GM12878 (cell line): ENCODE measurements around the gene GRAMD1B. TPM values are rescaled to one million over a fixed set of nuclear protein-coding genes. Genes with fewer than 3 reads are reported as not detected.
A peak's percentile ranks its signal among the peaks of the same experiment; 100 is the strongest.

ENCODE experiments used
- ATAC-seq: fragments of 200-7000 bp; cut with Tn5 transposase; 3 replicates; pipeline ENCODE4 v1.9.1; 2020; ENCODE audit warnings: mild to moderate bottlenecking, moderate library complexity
- BruUV-seq: library from RNA; stranded (reverse); fragments of 400-500 nt; replicated peaks from 2 replicates; lab custom pipeline; 2021; lab: Mats Ljungman, UMichigan
- CTCF ChIA-PET: fragments of 300-600 bp; sonication (Branson Sonifier 250); formaldehyde crosslinking; extraction: SDS; loops from one replicate; lab custom pipeline; 2021; ENCODE audit warnings: inconsistent platforms; lab: Yijun Ruan, JAX
- POLR2A ChIA-PET: fragments of 350-600 bp; formaldehyde crosslinking; extraction: SDS; loops from one replicate; lab custom pipeline; 2021; ENCODE audit warnings: inconsistent platforms; lab: Charles Lee
- RAD21 ChIA-PET: fragments of 300-600 bp; sonication (Branson Sonifier 250); formaldehyde crosslinking; loops from one replicate; lab custom pipeline; 2023; ENCODE audit warnings: antibody characterized with exemption; ENCODE audit not compliant: unreplicated experiment; lab: Charles Lee
- SMC1A ChIA-PET: fragments of 300-600 bp; sonication (Branson Sonifier 250); formaldehyde crosslinking; loops from one replicate; lab custom pipeline; 2023; ENCODE audit not compliant: unreplicated experiment, uncharacterized antibody; lab: Charles Lee
- DNase-seq: peaks from one replicate; pipeline ENCODE4 v3.0.0-alpha.2; 2011; ENCODE audit warnings: low read depth, low spot score
- FAIRE-seq: peaks from 3 replicates; lab custom pipeline; 2011; peaks lifted over from hg19 to GRCh38; lab: Jason Lieb, UNC
- H2AFZ ChIP-seq: 2 replicates; pipeline ENCODE4 v1.6.0; 2011; ENCODE audit warnings: low read depth, low read length, control low read depth; ENCODE audit not compliant: control insufficient read depth
- H3K27ac ChIP-seq: 2 replicates; pipeline ENCODE4 v1.5.1; 2011; ENCODE audit warnings: control low read depth; ENCODE audit not compliant: control insufficient read depth, insufficient read depth
- H3K27me3 ChIP-seq, 2 experiments: replicated peaks in 1 of 2; 2 replicates each; pipeline versions ENCODE4 v1.6.0 to v1.6.1; 2011; ENCODE audit warnings: low read length in 1 of 2; ENCODE audit not compliant: control insufficient read depth in 2 of 2, insufficient read depth in 2 of 2
- H3K36me3 ChIP-seq, 2 experiments: 2 replicates each; pipeline ENCODE4 v1.5.1; 2011; ENCODE audit warnings: low read length in 1 of 2; ENCODE audit not compliant: control insufficient read depth in 2 of 2, insufficient read depth in 2 of 2
- H3K4me1 ChIP-seq: 2 replicates; pipeline ENCODE4 v1.6.1; 2011; ENCODE audit warnings: mild to moderate bottlenecking, low read length, moderate library complexity, mixed read lengths; ENCODE audit not compliant: control insufficient read depth, insufficient read depth
- H3K4me2 ChIP-seq: 2 replicates; pipeline ENCODE4 v1.6.0; 2011; ENCODE audit warnings: control low read depth; ENCODE audit not compliant: control insufficient read depth, insufficient read depth
- H3K4me3 ChIP-seq: fragments of 200-600 bp; sonication (generic); 2 replicates; pipeline ENCODE4 v1.5.1; 2016
- H3K79me2 ChIP-seq: 2 replicates; pipeline ENCODE4 v1.6.0; 2011; ENCODE audit warnings: low read length; ENCODE audit not compliant: control insufficient read depth, insufficient read depth
- H3K9ac ChIP-seq: 2 replicates; pipeline ENCODE4 v1.8.0; 2011; ENCODE audit warnings: low read length, control low read depth, mixed read lengths; ENCODE audit not compliant: control insufficient read depth, insufficient read depth
- H3K9me3 ChIP-seq: replicated peaks from 3 replicates; pipeline ENCODE4 v1.5.1; 2011; ENCODE audit warnings: mild to moderate bottlenecking, low read length; ENCODE audit not compliant: control insufficient read depth, insufficient read depth
- H4K20me1 ChIP-seq: 2 replicates; pipeline ENCODE4 v1.6.0; 2011; ENCODE audit not compliant: control insufficient read depth, insufficient read depth
- BACH1 ChIP-seq: fragments of 450-650 bp; IDR thresholded peaks from 2 replicates; pipeline ENCODE4 v1.6.1; 2017; ENCODE audit warnings: mild to moderate bottlenecking, borderline replicate concordance
- BHLHE40 ChIP-seq, 2 experiments: fragments of 450-650 bp in 1 of 2; IDR thresholded peaks; 2 replicates each; pipeline ENCODE4 v1.6.1; 2011 to 2017; ENCODE audit warnings: low read depth in 2 of 2, borderline replicate concordance in 1 of 2, improper control_type of control experiment in 1 of 2, low read length in 1 of 2, mild to moderate bottlenecking in 1 of 2
- E2F4 ChIP-seq: IDR thresholded peaks from 2 replicates; pipeline ENCODE4 v1.6.1; 2012; ENCODE audit warnings: low read depth, low read length, improper control_type of control experiment
- EGR1 ChIP-seq, 2 experiments: IDR thresholded peaks; 1 replicate in 1 of 2; 2 replicates in 1 of 2; pipeline ENCODE4 v1.6.1; 2011 to 2012; ENCODE audit warnings: low read depth in 2 of 2, low read length in 2 of 2, borderline replicate concordance in 1 of 2, mild to moderate bottlenecking in 1 of 2, moderate library complexity in 1 of 2
- ETV6 ChIP-seq, 2 experiments: fragments of 450-650 bp in 1 of 2; IDR thresholded peaks in 1 of 2; conservative IDR thresholded peaks in 1 of 2; 2 replicates each; pipeline ENCODE4 v1.6.1; 2014; ENCODE audit warnings: antibody characterized with exemption in 1 of 2, borderline replicate concordance in 1 of 2, low read depth in 1 of 2, mild to moderate bottlenecking in 1 of 2, moderate library complexity in 1 of 2
- HSF1 ChIP-seq: fragments of 150-350 bp; IDR thresholded peaks from 2 replicates; pipeline ENCODE4 v1.6.1; 2014; ENCODE audit warnings: mild to moderate bottlenecking, low read depth, low read length
- IKZF1 ChIP-seq: fragments of 450-650 bp; conservative IDR thresholded peaks from 2 replicates; pipeline ENCODE4 v1.6.1; 2017; ENCODE audit warnings: antibody characterized with exemption, mild to moderate bottlenecking
- NBN ChIP-seq: fragments of 450-650 bp; IDR thresholded peaks from 2 replicates; pipeline ENCODE4 v1.6.1; 2016
- PAX8 ChIP-seq: fragments of 450-650 bp; IDR thresholded peaks from 2 replicates; pipeline ENCODE4 v1.6.1; 2017; ENCODE audit warnings: mild to moderate bottlenecking, moderate library complexity
- RUNX3 ChIP-seq: IDR thresholded peaks from 2 replicates; pipeline ENCODE4 v1.6.1; 2012; ENCODE audit warnings: low read length, inconsistent platforms
- SMC3 ChIP-seq: IDR thresholded peaks from 2 replicates; pipeline ENCODE4 v1.6.1; 2011; ENCODE audit warnings: low read length, improper control_type of control experiment, borderline replicate concordance
- USF2 ChIP-seq: IDR thresholded peaks from 2 replicates; pipeline ENCODE4 v1.6.1; 2011; ENCODE audit warnings: low read depth, low read length, improper control_type of control experiment, borderline replicate concordance
- ZNF24 ChIP-seq: fragments of 450-650 bp; IDR thresholded peaks from 2 replicates; pipeline ENCODE4 v1.6.1; 2017; ENCODE audit warnings: antibody characterized with exemption, mild to moderate bottlenecking
- WGBS: methylation state at CpG from one replicate; pipeline ENCODE4 v1.1.6; 2016; ENCODE audit warnings: low lambda C conversion rate; ENCODE audit not compliant: insufficient replicate concordance, insufficient coverage; ENCODE audit errors: missing lambda C conversion rate; 5-methylcytosine and 5-hydroxymethylcytosine counted together
- in situ Hi-C: fragments of 300-500 bp; cut with MboI; formaldehyde crosslinking; loops from 9 replicates; pipeline ENCODE4 v1.14.3; 2018; ENCODE audit warnings: mixed read lengths
- intact Hi-C: fragments of 100-400 bp; cut with micrococcal nuclease; formaldehyde crosslinking; loops from one replicate; pipeline ENCODE4 v1.14.2; 2022; ENCODE audit not compliant: unreplicated experiment
- polyA plus RNA-seq, 11 experiments: library from polyadenylated mRNA; depleted of rRNA in 4 of 11; unstranded in 6 of 11; stranded (reverse) in 5 of 11; fragments of >200 nt; fragmentation: Nextera tagmentation in 4 of 11; fragmentation: Illumina TruSeq in 1 of 11; extraction: Ambion mirVana in 4 of 11; extraction: Trizol in 1 of 11; gene quantifications; 1 replicate in 1 of 11; 2 replicates in 10 of 11; pipeline versions ENCODE4 v1.2.1 to v1.2.3, GENCODE V29; 2011 to 2016; ENCODE audit warnings: inconsistent platforms in 2 of 11, missing spikeins in 2 of 11, low read depth in 1 of 11
- total RNA-seq, 4 experiments: library from RNA; depleted of rRNA in 3 of 4; stranded (reverse); fragments of >200 nt in 3 of 4; fragmentation: Illumina TruSeq in 1 of 4; extraction: Trizol in 1 of 4; gene quantifications; 2 replicates each; pipeline versions ENCODE4 v1.2.1 to v1.2.3, GENCODE V29; 2013 to 2021
- TF ChIP-seq, protein P1 (sequence below): fragments of 150-350 bp; IDR thresholded peaks from 2 replicates; pipeline ENCODE4 v1.6.1; 2016; ENCODE audit warnings: low read depth, low read length

GRAMD1B gene
- total and polyA plus RNA-seq, 10 of the 15 experiments (the other 5 are each of a cell fraction or from before 2014, with no cell fraction given) = 1.9 to 49.1 (median 26.9) TPM

DNA sequence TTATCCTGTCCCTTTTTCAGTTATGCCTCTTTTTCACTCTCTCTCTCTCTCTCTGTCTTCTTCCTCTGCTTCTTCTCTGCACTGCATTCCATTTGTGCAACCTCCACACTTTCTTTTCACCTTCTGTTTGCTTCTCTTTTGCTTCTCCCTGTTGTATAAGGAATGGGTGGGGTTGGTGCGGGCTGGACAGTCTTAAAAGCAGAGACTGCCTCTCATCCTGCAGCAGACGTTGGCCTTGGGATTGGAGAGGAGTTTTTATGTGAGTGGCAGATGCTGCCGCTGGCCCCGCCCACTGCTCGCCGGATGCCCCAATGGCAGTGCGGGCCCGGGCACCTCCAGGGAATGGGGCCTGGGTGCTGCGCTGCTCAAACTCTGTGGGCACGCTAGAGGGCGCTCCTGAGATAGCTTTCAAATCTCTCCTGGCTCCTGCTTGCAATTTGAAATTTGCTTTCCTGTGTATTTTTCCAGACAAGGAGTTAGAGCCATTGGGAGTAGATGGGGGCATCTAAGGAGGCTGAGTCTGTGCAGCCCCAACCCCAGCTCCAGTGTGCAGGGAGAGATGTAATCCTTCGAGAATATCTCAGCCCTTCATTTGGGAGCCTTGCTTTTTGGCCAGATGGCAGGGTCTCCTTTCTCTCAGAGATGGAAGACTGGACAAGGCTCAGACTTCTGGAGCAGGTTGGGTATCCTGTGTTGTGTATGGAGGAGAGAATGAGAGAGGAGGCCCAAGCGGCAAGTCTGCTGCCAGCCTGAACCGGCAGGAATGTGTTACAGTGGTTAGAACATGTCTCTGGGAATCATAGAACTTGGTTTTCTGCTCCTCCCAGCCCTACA lies 81.2 kb downstream of the GRAMD1B start:
- no peaks in the 10 kb centered on the region for H4K20me1 ChIP-seq
- H3K27ac ChIP-seq = no peak overlapping the region
- intact Hi-C loops (loop anchor here (1.0 kb wide), 2 partner anchors 44 to 66 kb away; no protein-coding TSS in a partner anchor), in situ Hi-C loops (no loop called here)
- no peak overlapping the region for H2AFZ ChIP-seq
- SMC1A ChIA-PET = interaction anchor here (0.7 to 2.1 kb wide), 6 partner anchors 9 to 102 kb away, joined by 3 to 13 read pairs (median 6); no protein-coding TSS in a partner anchor
- no peak overlapping the region for H3K9ac ChIP-seq
- H3K79me2 ChIP-seq = no peaks in the 10 kb centered on the region; the same call in 1 of the 2 replicates
- POLR2A ChIA-PET = no interaction called here
- RAD21 ChIA-PET = interaction anchor here (1.0 to 2.6 kb wide), 7 partner anchors 37 to 104 kb away, joined by 3 to 16 read pairs (median 5); no protein-coding TSS in a partner anchor
- 24% methylated on average over 14 of the region's 14 CpGs for WGBS
- H3K36me3 ChIP-seq = peaks cover 0 to 1% of the 10 kb centered on the region in 2 experiments; a peak in 1 of 4 replicates
- ATAC-seq = peak; percentile 99
- no peak overlapping the region for H3K4me3 ChIP-seq
- BruUV-seq = no TSS peak
- H3K9me3 ChIP-seq = no peaks in the 10 kb centered on the region
- H3K4me2 ChIP-seq = no peak overlapping the region
- FAIRE-seq = peak; percentile 81
- no peak for DNase-seq
- peaks cover 13% of the 10 kb centered on the region for H3K4me1 ChIP-seq
- no peaks in the 10 kb centered on the region for H3K27me3 ChIP-seq
- CTCF ChIA-PET = interaction anchor here (0.6 to 3.3 kb wide), 17 partner anchors 9 to 401 kb away, joined by 3 to 50 read pairs (median 4); no protein-coding TSS in a partner anchor
- TF ChIP-seq ZNF24 = no peak
- TF ChIP-seq PAX8 = no peak
- TF ChIP-seq HSF1 = no peak
- no peak for TF ChIP-seq ETV6 (conservative IDR thresholded peaks at IDR 0.05 in 1 of 2, IDR thresholded peaks at IDR 0.05 in 1 of 2; ENCODE audit: borderline replicate concordance in 1 of 2, low read depth in 1 of 2)
- no peak for TF ChIP-seq EGR1 (IDR thresholded peaks at IDR 0.05; ENCODE audit: borderline replicate concordance in 1 of 2, low read depth in 2 of 2, low read length in 2 of 2)
- TF ChIP-seq USF2 = no peak
- TF ChIP-seq BACH1 = no peak
- 0 out of 2 replicates have a peak, but pooled peaks have one; percentile 12 for TF ChIP-seq IKZF1
- TF ChIP-seq NBN = 0 out of 2 replicates have a peak, but pooled peaks have one; percentile 33
- peak; percentile 75; the same call in 1 of the 2 replicates for TF ChIP-seq SMC3
- TF ChIP-seq, protein P1, sequence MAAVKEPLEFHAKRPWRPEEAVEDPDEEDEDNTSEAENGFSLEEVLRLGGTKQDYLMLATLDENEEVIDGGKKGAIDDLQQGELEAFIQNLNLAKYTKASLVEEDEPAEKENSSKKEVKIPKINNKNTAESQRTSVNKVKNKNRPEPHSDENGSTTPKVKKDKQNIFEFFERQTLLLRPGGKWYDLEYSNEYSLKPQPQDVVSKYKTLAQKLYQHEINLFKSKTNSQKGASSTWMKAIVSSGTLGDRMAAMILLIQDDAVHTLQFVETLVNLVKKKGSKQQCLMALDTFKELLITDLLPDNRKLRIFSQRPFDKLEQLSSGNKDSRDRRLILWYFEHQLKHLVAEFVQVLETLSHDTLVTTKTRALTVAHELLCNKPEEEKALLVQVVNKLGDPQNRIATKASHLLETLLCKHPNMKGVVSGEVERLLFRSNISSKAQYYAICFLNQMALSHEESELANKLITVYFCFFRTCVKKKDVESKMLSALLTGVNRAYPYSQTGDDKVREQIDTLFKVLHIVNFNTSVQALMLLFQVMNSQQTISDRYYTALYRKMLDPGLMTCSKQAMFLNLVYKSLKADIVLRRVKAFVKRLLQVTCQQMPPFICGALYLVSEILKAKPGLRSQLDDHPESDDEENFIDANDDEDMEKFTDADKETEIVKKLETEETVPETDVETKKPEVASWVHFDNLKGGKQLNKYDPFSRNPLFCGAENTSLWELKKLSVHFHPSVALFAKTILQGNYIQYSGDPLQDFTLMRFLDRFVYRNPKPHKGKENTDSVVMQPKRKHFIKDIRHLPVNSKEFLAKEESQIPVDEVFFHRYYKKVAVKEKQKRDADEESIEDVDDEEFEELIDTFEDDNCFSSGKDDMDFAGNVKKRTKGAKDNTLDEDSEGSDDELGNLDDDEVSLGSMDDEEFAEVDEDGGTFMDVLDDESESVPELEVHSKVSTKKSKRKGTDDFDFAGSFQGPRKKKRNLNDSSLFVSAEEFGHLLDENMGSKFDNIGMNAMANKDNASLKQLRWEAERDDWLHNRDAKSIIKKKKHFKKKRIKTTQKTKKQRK = no peak
- TF ChIP-seq BHLHE40 (IDR thresholded peaks at IDR 0.05; ENCODE audit: borderline replicate concordance in 1 of 2, low read depth in 2 of 2, low read length in 1 of 2) = peak in 1 of 2 experiments; percentile 13; a peak in 1 of 4 replicates
- no peak for TF ChIP-seq E2F4
- peak; percentile 72 for TF ChIP-seq RUNX3
